AG10803 (cell line): Measurements from ENCODE around the gene SCARB1.

Experiments used
- DNase-seq: peaks from one replicate; pipeline ENCODE4 v3.0.0; 2010; ENCODE audit warnings: low read depth
- H3K4me3 ChIP-seq: 2 replicates; pipeline ENCODE4 v1.5.1; 2011; ENCODE audit warnings: mild to moderate bottlenecking, low read length, control low read depth
- TF ChIP-seq, protein P1 (sequence below): conservative IDR thresholded peaks from 2 replicates; pipeline ENCODE4 v1.5.1; 2011; ENCODE audit warnings: mild to moderate bottlenecking, low read length, control low read depth, inconsistent platforms

The SCARB1 gene

DNA sequence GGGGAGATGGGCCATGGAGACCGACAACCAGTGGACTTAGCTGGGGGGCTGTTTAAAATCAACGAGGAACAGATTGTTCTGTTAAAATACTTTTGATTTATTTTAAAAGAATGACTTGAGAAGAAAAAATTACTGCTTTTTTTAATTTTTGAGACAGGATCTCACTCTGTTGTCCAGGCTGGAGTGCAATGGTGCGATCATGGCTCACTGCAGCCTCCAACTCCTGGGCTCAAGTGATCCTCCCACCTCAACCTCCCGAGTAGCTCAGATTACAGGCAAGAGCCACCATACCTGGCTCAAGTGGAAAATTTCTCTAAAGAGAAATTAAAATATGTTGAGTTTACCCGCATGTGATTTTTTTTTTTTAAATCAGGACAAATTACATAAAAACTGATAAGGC is 80.6 kb downstream of the SCARB1 start:
- TF ChIP-seq, protein P1, sequence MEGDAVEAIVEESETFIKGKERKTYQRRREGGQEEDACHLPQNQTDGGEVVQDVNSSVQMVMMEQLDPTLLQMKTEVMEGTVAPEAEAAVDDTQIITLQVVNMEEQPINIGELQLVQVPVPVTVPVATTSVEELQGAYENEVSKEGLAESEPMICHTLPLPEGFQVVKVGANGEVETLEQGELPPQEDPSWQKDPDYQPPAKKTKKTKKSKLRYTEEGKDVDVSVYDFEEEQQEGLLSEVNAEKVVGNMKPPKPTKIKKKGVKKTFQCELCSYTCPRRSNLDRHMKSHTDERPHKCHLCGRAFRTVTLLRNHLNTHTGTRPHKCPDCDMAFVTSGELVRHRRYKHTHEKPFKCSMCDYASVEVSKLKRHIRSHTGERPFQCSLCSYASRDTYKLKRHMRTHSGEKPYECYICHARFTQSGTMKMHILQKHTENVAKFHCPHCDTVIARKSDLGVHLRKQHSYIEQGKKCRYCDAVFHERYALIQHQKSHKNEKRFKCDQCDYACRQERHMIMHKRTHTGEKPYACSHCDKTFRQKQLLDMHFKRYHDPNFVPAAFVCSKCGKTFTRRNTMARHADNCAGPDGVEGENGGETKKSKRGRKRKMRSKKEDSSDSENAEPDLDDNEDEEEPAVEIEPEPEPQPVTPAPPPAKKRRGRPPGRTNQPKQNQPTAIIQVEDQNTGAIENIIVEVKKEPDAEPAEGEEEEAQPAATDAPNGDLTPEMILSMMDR: no peak
- no peak for DNase-seq
- no peak overlapping the region for H3K4me3 ChIP-seq

DNA sequence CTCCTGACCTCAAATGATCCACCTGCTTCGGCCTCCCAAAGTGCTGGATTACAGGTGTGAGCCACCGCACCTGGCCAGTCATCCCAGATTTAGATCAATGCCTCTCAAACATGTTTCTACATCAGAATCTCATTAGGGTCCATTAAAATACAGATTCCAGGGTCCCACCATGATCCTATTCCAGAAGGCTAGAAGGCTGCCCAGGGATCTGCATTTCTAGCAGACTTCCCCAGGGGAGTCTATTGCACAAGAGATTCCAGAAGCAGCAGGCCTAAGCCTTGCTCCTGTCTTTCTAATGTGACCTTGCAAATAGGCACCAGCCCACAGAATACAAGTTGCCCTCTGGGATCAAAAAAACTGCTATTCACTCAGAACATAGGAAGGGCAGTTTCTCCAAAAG is 81.5 kb downstream of the SCARB1 start:
- H3K4me3 ChIP-seq: no peak overlapping the region
- TF ChIP-seq, protein P1: no peak
- DNase-seq: no peak

DNA sequence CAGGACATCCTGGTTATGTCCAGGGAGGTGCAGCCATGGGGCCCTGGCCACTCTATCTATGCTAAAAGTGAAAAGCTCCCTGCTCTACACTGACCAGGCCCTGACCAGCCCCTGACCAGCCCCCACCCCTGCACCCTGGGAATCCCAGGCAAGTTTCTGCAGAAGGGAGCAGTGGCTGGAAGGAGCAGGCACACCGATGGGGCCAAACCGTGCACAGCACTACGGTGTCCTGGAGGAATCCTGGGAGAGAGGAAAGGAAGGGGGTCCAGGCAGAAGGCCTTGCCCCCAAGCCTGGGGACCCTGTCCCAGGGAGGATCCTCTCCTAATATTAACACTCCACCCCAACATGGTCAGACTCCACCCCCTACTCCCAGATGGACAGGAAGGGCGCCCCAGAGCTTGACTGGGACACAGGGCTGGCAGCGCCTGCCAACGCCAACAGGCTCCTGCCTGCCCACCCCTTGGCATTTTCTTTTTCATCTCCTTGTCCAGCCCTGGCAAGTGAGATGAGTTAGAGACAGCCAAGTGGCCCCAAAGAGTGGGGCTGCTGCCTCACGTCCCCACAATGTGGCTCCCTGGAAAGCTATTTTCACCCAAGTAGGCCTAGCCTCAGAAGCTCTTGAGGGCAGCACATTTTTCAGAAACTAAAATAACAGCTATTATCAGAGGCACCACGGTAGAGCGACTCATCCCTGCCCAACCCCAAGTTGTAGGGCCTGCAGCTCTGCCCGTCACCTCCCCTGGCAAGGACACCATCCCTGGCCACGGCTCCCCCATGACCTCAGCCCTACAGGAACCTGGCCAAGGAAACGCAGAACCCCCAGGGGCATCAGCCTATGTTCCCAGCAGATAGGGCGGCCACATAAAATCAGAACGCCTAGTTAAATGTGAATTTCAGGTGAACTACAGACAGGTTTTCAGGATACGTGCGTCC is 82.6 kb downstream of the SCARB1 start:
- H3K4me3 ChIP-seq: no peak overlapping the region
- no peak for DNase-seq
- TF ChIP-seq, protein P1: no peak

DNA sequence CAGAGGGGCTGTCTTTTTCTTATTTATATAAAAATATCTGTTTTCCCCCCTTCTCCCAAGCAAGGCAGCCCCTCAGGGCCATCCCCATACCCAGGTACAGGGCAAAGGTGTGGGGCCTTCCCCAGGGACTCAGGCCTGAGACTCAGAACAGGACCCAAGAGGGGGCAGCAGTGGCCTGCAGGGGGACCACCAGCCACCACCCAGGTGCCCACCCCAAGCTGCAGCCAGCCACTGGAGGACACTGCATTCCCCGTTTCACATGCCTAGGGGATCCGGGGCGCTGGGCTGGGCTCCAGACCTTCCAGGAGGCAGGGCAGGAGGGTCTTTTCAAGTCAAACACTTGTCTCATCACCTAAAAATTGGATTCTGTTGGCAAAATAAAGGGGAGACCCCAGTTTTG is 83.3 kb downstream of the SCARB1 start:
- TF ChIP-seq, protein P1: no peak
- H3K4me3 ChIP-seq: no peak overlapping the region
- DNase-seq: no peak

DNA sequence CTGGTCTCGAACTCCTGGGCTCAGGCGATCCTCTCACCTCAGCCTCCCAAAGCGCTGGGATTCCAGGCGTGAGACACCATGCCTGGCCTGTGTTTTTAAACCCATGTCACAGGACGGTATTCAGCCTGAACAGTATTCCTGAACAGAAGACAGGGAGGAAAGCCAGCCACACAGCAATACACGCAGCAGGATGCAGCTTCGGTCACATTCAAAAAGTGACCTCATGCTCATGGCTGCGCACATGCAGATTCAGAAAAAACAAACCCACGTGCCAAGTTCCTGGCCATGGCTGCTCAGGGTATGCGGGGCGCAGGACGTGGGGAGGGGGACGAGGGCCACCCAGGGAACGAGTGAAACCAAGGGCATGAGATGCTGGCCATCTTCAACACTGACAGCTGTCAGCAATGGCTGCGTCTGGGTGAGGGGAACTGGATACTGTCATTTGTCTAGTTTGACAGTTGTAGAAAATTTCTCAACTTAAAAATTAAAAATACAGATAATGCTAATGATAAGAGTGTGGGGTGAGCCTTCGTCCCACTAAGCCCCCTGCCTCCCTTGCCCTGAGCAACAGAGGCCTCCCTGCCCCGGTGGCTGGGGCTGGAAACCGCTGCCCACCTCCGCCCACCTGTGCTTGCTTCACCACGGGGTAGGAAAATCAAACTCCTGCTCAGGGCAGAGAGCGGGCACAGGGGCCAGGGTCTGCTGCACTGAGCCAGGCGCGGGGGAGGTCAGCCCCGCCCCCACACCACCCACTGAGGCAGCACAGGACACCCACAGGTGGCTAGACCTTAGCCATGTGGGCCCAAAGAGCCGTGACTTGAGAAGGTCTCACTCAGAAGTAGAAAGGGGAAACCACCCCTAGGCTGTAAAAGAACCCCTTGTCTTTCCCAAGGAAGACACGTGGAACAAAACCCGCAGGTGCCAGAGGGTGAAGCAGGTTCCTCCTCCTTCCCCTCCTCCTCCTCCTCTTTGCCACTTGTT is 84.2 kb downstream of the SCARB1 start:
- no peak overlapping the region for H3K4me3 ChIP-seq
- no peak for DNase-seq
- TF ChIP-seq, protein P1: no peak

DNA sequence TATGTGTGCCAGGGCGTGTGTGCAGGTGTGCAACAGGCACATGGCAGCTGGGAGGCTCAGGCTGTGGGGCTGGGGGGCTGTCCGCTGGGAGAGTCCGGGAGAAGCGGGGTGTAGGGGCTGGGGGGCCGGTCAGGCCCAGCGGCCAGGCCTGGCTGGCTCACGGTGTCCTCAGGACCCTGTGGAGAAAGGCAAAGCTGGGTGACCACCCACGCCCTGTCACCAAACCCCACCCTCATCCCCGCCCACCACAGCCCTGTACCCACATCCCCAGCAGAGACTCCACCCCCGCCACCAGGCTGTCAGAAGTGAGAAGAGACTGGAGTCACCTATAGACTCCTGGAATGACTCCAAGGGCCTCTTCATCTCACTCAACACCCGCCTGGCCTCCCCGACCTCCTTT is 85.3 kb downstream of the SCARB1 start:
- H3K4me3 ChIP-seq: no peak overlapping the region
- TF ChIP-seq, protein P1: no peak
- no peak for DNase-seq
